GM18907 (cell line): ENCODE measurements around the gene TCP11.

Experiments
- ATAC-seq: cut with Tn5 transposase; IDR thresholded peaks from one replicate; pipeline ENCODE4 v1.9.1; 2021; ENCODE audit warnings: mild to moderate bottlenecking, moderate library complexity; ENCODE audit not compliant: unreplicated experiment

TCP11 gene

GRCh38 chr6:35096129-35096862 lies 44.8 kb downstream of the TCP11 start:
- no peak for ATAC-seq

GRCh38 chr6:35094183-35094582 lies 47.0 kb downstream of the TCP11 start:
- ATAC-seq: no peak

- ATAC-seq: no peak
Measured at GRCh38 chr6:35093783-35094182, 47.4 kb downstream of the TCP11 start.

DNA sequence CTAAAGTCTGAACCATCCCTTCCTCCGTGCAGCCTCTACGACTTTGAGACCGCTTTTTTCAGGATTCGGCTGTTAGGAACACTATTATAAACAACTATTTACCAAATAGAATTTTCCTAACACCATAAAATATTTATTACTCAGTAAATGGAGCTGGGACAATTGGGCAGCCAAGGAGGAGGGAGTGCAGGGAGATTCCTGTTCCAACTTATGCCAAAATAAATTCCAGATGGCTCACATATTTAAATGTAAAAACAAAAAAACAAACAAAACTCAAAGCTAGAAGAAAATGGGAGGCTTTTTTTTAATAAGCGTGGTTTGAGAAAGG lies 48.1 kb downstream of the TCP11 start:
- no peak for ATAC-seq

GRCh38 chr6:35092362-35093117 lies 48.6 kb downstream of the TCP11 start:
- no peak for ATAC-seq

GRCh38 chr6:35091346-35092083 lies 49.6 kb downstream of the TCP11 start:
- ATAC-seq: no peak

- ATAC-seq: no peak
Measured at GRCh38 chr6:35090734-35091133, 50.4 kb downstream of the TCP11 start.

- no peak for ATAC-seq
Measured at GRCh38 chr6:35089935-35090505, 51.1 kb downstream of the TCP11 start.

- ATAC-seq: no peak
Measured at GRCh38 chr6:35089216-35089934, 51.8 kb downstream of the TCP11 start.

DNA sequence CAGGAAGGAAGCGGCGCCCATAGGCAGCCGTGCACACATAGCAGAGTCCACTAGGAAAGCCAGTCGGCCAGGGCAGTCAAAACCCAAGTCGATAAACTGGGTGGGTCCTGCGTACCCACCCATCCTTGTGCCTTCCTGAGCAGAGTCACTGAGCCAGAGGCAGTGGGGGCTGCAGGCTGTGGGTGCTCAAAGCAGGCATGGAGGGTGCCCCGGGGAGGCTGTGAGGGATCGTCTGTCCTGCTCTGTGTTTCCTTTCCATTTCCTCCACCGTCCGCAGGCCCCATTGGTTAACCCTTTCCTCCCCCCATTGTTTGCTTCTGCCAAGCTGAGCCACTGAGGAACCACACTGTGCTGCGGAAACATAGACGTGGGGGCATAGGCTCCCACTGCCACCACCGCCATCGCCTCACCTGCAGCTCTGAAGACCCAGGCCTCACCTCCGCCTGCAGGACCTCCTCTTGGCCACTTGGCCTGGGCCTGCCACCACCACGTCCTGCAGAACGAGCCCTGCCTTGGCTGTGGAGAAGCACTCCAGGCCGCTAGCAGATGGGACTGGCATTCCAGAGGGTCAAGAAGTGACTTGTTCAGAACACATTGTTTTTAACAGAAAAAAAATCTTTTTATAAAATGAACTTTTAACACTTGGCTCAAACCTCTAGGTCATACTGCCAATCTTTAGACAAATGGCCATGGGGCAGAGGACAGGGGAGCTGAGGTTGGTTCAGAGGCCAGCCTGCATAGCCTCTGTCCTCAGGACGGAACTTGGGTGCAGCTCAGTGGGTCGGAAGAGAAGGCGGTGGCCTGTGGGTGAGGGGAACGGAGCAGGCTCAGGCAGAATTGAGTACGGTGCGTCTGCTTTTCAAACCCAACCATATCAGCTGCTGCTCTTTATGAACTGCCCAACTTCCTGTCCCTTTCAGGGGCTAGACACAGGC lies 52.6 kb downstream of the TCP11 start:
- ATAC-seq: no peak

GRCh38 chr6:35087361-35088280 lies 53.5 kb downstream of the TCP11 start:
- no peak for ATAC-seq

DNA sequence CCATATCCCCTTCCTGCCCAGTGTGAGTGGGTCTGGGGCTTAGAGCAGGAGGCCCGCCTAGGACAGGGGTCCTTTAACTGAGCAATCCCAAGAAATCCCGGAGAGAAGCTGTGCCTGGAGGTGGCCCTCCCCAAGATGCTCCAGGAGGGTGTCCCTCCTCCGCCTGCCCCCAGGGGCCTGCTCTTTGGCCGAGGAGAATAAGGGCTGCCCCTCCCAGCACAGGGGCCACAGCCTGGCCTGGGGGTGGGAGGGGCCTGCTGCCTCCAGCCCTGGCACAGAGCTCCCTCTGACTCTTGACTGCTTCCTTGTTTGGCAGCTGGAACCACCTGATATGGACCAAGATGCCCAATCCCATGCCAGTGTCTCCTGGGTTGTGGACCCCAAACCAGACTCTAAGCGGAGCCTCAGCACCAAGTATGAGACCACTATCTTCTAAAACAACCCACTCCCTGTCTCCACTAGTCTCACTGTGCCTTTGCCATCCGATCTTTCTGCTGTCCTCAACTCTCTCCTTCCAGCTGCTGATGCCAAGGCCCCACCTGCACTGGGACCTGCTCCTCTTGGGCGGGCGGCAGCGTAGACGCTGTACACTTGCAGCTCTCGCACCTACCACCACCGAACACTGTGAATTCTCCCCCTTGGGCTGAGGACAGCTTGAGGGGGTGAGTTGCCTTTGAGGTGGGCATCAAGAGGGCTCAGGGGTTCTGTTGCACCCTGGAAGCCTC lies 54.3 kb downstream of the TCP11 start:
- no peak for ATAC-seq

- no peak for ATAC-seq
Measured at GRCh38 chr6:35086282-35086632, 54.9 kb downstream of the TCP11 start.

GRCh38 chr6:35085359-35086281 lies 55.5 kb downstream of the TCP11 start:
- ATAC-seq: no peak

DNA sequence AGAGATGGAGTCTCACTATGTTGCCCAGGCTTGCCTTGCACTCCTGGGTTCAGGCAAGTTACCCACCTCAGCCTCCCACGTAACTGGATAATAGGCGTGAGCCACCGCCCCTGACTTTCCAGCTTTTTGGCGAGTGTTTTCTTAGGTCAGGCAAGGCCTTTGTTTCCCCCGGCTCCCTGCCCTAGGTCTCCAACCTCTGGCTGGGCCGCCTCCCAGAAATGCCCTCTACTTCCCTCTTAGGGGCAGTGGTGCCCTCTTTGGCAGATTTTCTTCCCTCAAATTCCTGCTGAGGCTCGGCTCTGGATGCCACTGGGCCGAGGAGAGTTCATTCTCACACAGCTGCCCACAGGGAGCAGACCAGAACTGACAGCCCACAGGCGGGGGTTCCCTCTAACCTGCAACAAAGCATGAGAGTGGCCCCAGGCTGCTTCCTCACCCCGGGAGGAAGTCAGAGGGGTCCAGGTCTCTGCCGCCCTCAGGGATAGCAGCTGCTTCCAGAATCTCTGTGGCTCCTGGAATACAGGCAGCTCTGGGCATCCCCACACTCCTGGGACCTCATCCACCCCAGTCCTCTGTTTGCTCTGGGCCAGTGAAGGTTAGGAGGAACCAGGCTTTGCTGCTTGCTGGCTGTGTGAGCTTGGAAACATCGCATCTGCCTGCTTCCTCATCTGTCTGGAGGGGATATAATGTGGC lies 56.5 kb downstream of the TCP11 start:
- no peak for ATAC-seq

- ATAC-seq: no peak
Measured at GRCh38 chr6:35084041-35084491, 57.1 kb downstream of the TCP11 start.
